ENCODE results near the gene CEP95. TPM values are rescaled to one million over a fixed set of nuclear protein-coding genes. Genes with fewer than 3 reads are reported as not detected.
A peak's percentile ranks its signal among the peaks of the same experiment; 100 is the strongest.

CEP95 gene
- total RNA-seq, 1 experiment from 2014 or later, result 77.0 TPM

GRCh38 chr17:64506576-64507412 is at the start of gene CEP95 (continued):
- TF ChIP-seq CBX3 (IDR thresholded peaks at IDR 0.05; ENCODE audit: low read depth) (peak; percentile 96), EZH2phosphoT487 (IDR thresholded peaks at IDR 0.05; ENCODE audit: borderline replicate concordance) (no peak), POLR2A (IDR thresholded peaks at IDR 0.05; ENCODE audit: borderline replicate concordance, extremely low read depth, insufficient read depth, insufficient read length) (peak; percentile 43), ZNF274 (IDR thresholded peaks at IDR 0.05; ENCODE audit: low read depth, low read length) (no peak), SRF (IDR thresholded peaks at IDR 0.05; ENCODE audit: low read depth) (peak; percentile 80), RAD21 (IDR thresholded peaks at IDR 0.05; ENCODE audit: low read depth) (no peak), EGR1 (IDR thresholded peaks at IDR 0.05; ENCODE audit: low read depth) (peak; percentile 84), JUND (IDR thresholded peaks at IDR 0.05) (peak; percentile 62; the same call in 1 of the 2 replicates), ELF1 (IDR thresholded peaks at IDR 0.05; ENCODE audit: borderline replicate concordance, low read depth) (peak; percentile 74; the same call in 1 of the 2 replicates)

GRCh38 chr17:64457156-64457555 is 49.6 kb upstream of the CEP95 start:
- H3K4me2 ChIP-seq (ENCODE audit: low read length), result no peak overlapping the region

More at GRCh38 chr17:64457156-64457555, 49.6 kb upstream of the CEP95 start:
- intact Hi-C loops (cut with micrococcal nuclease), result no loop called here
- Histone ChIP-seq H3K4me3 (replicated peaks in 1 of 2; ENCODE audit: low read depth in 1 of 2, low read length in 2 of 2) (no peak overlapping the region), H3K4me1 (ENCODE audit: control insufficient read depth in 1 of 2, insufficient read depth in 2 of 2, low read length in 2 of 2) (peaks cover 7 to 28% of the 10 kb centered on the region in 2 experiments), H3K9me2 (ENCODE audit: insufficient read depth) (no peaks in the 10 kb centered on the region), H4K20me1 (ENCODE audit: insufficient read depth) (no peaks in the 10 kb centered on the region), H3K9ac (ENCODE audit: low read length) (no peak overlapping the region), H3K27me3 (ENCODE audit: insufficient read depth, low read length) (no peaks in the 10 kb centered on the region), H3K36me3 (ENCODE audit: control insufficient read depth in 1 of 2, insufficient read depth in 2 of 2, low read length in 2 of 2) (no peaks in the 10 kb centered on the region), H2AFZ (ENCODE audit: low read depth, low read length, poor library complexity, severe bottlenecking) (no peak overlapping the region), H3K9me3 (ENCODE audit: control insufficient read depth in 1 of 2, insufficient read depth in 1 of 2, low read depth in 1 of 2, low read length in 2 of 2) (no peaks in the 10 kb centered on the region), H3K27ac (ENCODE audit: low read depth, low read length) (no peak overlapping the region), H3K79me2 (ENCODE audit: insufficient read depth, low read length) (no peaks in the 10 kb centered on the region)
- ATAC-seq (no peak), DNase-seq (ENCODE audit: low read depth, low spot score) (no peak)
- ChIA-PET RAD21 (ENCODE audit: low non-redundant PET in 1 of 2, low total read pairs in 2 of 2, uncharacterized antibody in 2 of 2, unreplicated experiment in 2 of 2) (no interaction called here), CTCF (interaction anchor here (1.8 kb wide), 1 partner anchor 37 kb away, joined by 3 read pairs; no protein-coding TSS in a partner anchor), POLR2A (interaction anchor here (0.6 kb wide), 1 partner anchor 50 kb away, joined by 3 read pairs; the partner anchor contains the start of gene CEP95)
- TF ChIP-seq ELF1 (IDR thresholded peaks at IDR 0.05; ENCODE audit: borderline replicate concordance, low read depth), result no peak
- no peak for TF ChIP-seq FOSL1 (IDR thresholded peaks at IDR 0.05; ENCODE audit: low read depth)
- no peak for TF ChIP-seq TCF7L2 (IDR thresholded peaks at IDR 0.05; ENCODE audit: borderline replicate concordance, extremely low read depth, insufficient read depth, insufficient read length)
- TF ChIP-seq ATF3 (IDR thresholded peaks at IDR 0.05), result no peak
- no peak for TF ChIP-seq RAD21 (IDR thresholded peaks at IDR 0.05; ENCODE audit: low read depth)
- TF ChIP-seq ZBTB33 (IDR thresholded peaks at IDR 0.05; ENCODE audit: extremely low read depth, insufficient replicate concordance, low read length), result no peak
- TF ChIP-seq POLR2A (IDR thresholded peaks at IDR 0.05; ENCODE audit: borderline replicate concordance, extremely low read depth, insufficient read depth, insufficient read length), result no peak
- TF ChIP-seq SP1 (IDR thresholded peaks at IDR 0.05; ENCODE audit: low read depth), result no peak
- TF ChIP-seq CBX3 (IDR thresholded peaks at IDR 0.05; ENCODE audit: low read depth), result no peak
- no peak for TF ChIP-seq SRF (IDR thresholded peaks at IDR 0.05; ENCODE audit: low read depth)
- TF ChIP-seq EZH2phosphoT487 (IDR thresholded peaks at IDR 0.05; ENCODE audit: borderline replicate concordance), result no peak
- no peak for TF ChIP-seq EZH2 (IDR thresholded peaks at IDR 0.05)
- TF ChIP-seq POLR2AphosphoS5 (IDR thresholded peaks at IDR 0.05; ENCODE audit: low read depth, low read length), result no peak
- TF ChIP-seq CEBPB (IDR thresholded peaks at IDR 0.05; ENCODE audit: low read depth), result no peak
- no peak for TF ChIP-seq EGR1 (IDR thresholded peaks at IDR 0.05; ENCODE audit: low read depth)
- TF ChIP-seq YY1 (IDR thresholded peaks at IDR 0.05; ENCODE audit: extremely low read depth, insufficient replicate concordance, low read depth, low read length), result no peak
- TF ChIP-seq CTCF (IDR thresholded peaks at IDR 0.05 in 2 of 3, conservative IDR thresholded peaks at IDR 0.05 in 1 of 3; ENCODE audit: borderline replicate concordance in 1 of 3, insufficient read depth in 1 of 3, low read depth in 2 of 3, low read length in 2 of 3), result no peak
- TF ChIP-seq ZFX (IDR thresholded peaks at IDR 0.05), result no peak
- no peak for TF ChIP-seq ZNF274 (IDR thresholded peaks at IDR 0.05; ENCODE audit: low read depth, low read length)
- BruUV-seq (replicated peaks), result no TSS peak

Data from HCT116 (cell line).